RKO (cell line): Measurements from ENCODE around the gene ST7.
"Not testable (repeated sequence)": the region's sequence is repeated elsewhere in the genome, so short reads cannot be mapped to it uniquely, and the experiment has no call there.

ENCODE experiments used
- DNase-seq: peaks from one replicate; pipeline ENCODE4 v3.0.0-alpha.2; 2016; ENCODE audit warnings: low spot score

The ST7 gene

GRCh38 chr7:117009705-117010361, 56.5 kb downstream of the ST7 start:
- no peak for DNase-seq

GRCh38 chr7:117010375-117011133, 57.3 kb downstream of the ST7 start:
- peak; percentile 21 for DNase-seq

GRCh38 chr7:117011419-117012260, 58.3 kb downstream of the ST7 start:
- DNase-seq = no peak

- no peak for DNase-seq
Measured at GRCh38 chr7:117012284-117012683, 59.0 kb downstream of the ST7 start.

GRCh38 chr7:117012696-117013095, 59.4 kb downstream of the ST7 start:
- DNase-seq = peak; percentile 82

GRCh38 chr7:117014099-117014656, 60.9 kb downstream of the ST7 start:
- no peak for DNase-seq

GRCh38 chr7:117014673-117015133, 61.4 kb downstream of the ST7 start:
- no peak for DNase-seq

GRCh38 chr7:117015258-117016184, 62.2 kb downstream of the ST7 start:
- DNase-seq = no peak

GRCh38 chr7:117017017-117017451, 63.7 kb downstream of the ST7 start:
- DNase-seq = no peak

GRCh38 chr7:117017702-117018266, 64.5 kb downstream of the ST7 start:
- no peak for DNase-seq

- no peak for DNase-seq
Measured at GRCh38 chr7:117018713-117019112, 65.4 kb downstream of the ST7 start.

- DNase-seq = no peak
Measured at GRCh38 chr7:117019287-117019686, 66.0 kb downstream of the ST7 start.

GRCh38 chr7:117019786-117020590, 66.7 kb downstream of the ST7 start:
- no peak for DNase-seq

- no peak for DNase-seq
Measured at GRCh38 chr7:117020591-117020973, 67.3 kb downstream of the ST7 start.

GRCh38 chr7:117021366-117021765, 68.1 kb downstream of the ST7 start:
- no peak for DNase-seq

GRCh38 chr7:117021986-117022385, 68.7 kb downstream of the ST7 start:
- no peak for DNase-seq

- no peak for DNase-seq
Measured at GRCh38 chr7:117023325-117023854, 70.1 kb downstream of the ST7 start.

GRCh38 chr7:117024811-117025210, 71.5 kb downstream of the ST7 start:
- DNase-seq = no peak

- no peak for DNase-seq
Measured at GRCh38 chr7:117025891-117026290, 72.6 kb downstream of the ST7 start.

- DNase-seq = not testable (repeated sequence)
Measured at GRCh38 chr7:117030346-117030745, 77.0 kb downstream of the ST7 start.
